IMR-90 (cell line): ENCODE data around the gene PTPRG. TPM values are rescaled to one million over a fixed set of nuclear protein-coding genes. Genes with fewer than 3 reads are reported as not detected.

ENCODE experiments used
- ATAC-seq: fragments of 200-7000 bp; cut with Tn5 transposase; 2 replicates; pipeline ENCODE4 v1.9.1; 2020; ENCODE audit warnings: low read depth, mild to moderate bottlenecking, moderate library complexity
- BruUV-seq: library from RNA; stranded (reverse); fragments of 400-500 nt; replicated peaks from 2 replicates; lab custom pipeline; 2021; lab: Mats Ljungman, UMichigan
- CTCF ChIA-PET: fragments of 300-600 bp; formaldehyde crosslinking; extraction: SDS; loops from one replicate; lab custom pipeline; 2021; ENCODE audit warnings: antibody characterized with exemption; lab: Yijun Ruan, JAX
- POLR2A ChIA-PET: fragments of 300-600 bp; sonication (Branson Sonifier 250); formaldehyde crosslinking; loops from one replicate; lab custom pipeline; 2022; ENCODE audit warnings: antibody characterized with exemption; ENCODE audit not compliant: unreplicated experiment; lab: Charles Lee
- DNase-seq: peaks from one replicate; pipeline ENCODE4 v3.0.0; 2013
- H2AFZ ChIP-seq: replicated peaks from 2 replicates; pipeline ENCODE3; 2013; ENCODE audit warnings: low read length, mild to moderate bottlenecking; ENCODE audit not compliant: poor library complexity
- H2AK5ac ChIP-seq: 2 replicates; pipeline ENCODE4 v1.6.1; 2013; ENCODE audit warnings: low read depth, low read length, inconsistent platforms
- H2AK9ac ChIP-seq: replicated peaks from 2 replicates; pipeline ENCODE3; 2013; ENCODE audit warnings: mild to moderate bottlenecking, low read depth, low read length, moderate library complexity; ENCODE audit not compliant: poor library complexity
- H2BK120ac ChIP-seq: 2 replicates; pipeline ENCODE4 v1.6.1; 2013; ENCODE audit warnings: low read depth, low read length, inconsistent platforms
- H2BK15ac ChIP-seq: 3 replicates; pipeline ENCODE4 v1.6.1; 2013; ENCODE audit warnings: low read depth, low read length, inconsistent platforms
- H2BK20ac ChIP-seq: 2 replicates; pipeline ENCODE4 v1.6.1; 2013; ENCODE audit warnings: low read depth, mild to moderate bottlenecking, inconsistent platforms, low read length, moderate library complexity
- H2BK5ac ChIP-seq: 2 replicates; pipeline ENCODE4 v1.6.1; 2013; ENCODE audit warnings: mild to moderate bottlenecking, low read depth, low read length, inconsistent platforms; ENCODE audit not compliant: poor library complexity, severe bottlenecking
- H3K14ac ChIP-seq: replicated peaks from 2 replicates; pipeline ENCODE4 v1.6.1; 2013; ENCODE audit warnings: low read depth, low read length, inconsistent platforms
- H3K18ac ChIP-seq: 2 replicates; pipeline ENCODE4 v1.6.1; 2013; ENCODE audit warnings: low read depth, low read length, control low read depth
- H3K23ac ChIP-seq: 2 replicates; pipeline ENCODE4 v1.6.1; 2013; ENCODE audit warnings: low read depth, low read length, inconsistent platforms
- H3K27ac ChIP-seq: 2 replicates; pipeline ENCODE4 v1.5.1; 2013; ENCODE audit warnings: mild to moderate bottlenecking, control low read depth, low read length; ENCODE audit not compliant: insufficient read depth
- H3K27me3 ChIP-seq: 2 replicates; pipeline ENCODE4 v1.6.1; 2013; ENCODE audit warnings: low read length; ENCODE audit not compliant: control insufficient read depth, insufficient read depth
- H3K36me3 ChIP-seq: 2 replicates; pipeline ENCODE4 v1.6.1; 2013; ENCODE audit warnings: low read length, mixed read lengths; ENCODE audit not compliant: control insufficient read depth, insufficient read depth
- H3K4ac ChIP-seq: 2 replicates; pipeline ENCODE4 v1.6.1; 2013; ENCODE audit warnings: low read depth, low read length, inconsistent platforms
- H3K4me1 ChIP-seq: 2 replicates; pipeline ENCODE4 v1.6.1; 2013; ENCODE audit warnings: low read length, mixed read lengths; ENCODE audit not compliant: control insufficient read depth, insufficient read depth
- H3K4me2 ChIP-seq: 2 replicates; pipeline ENCODE4 v1.6.1; 2013; ENCODE audit warnings: low read depth, mild to moderate bottlenecking, control low read depth, low read length, moderate library complexity
- H3K4me3 ChIP-seq: 2 replicates; pipeline ENCODE4 v1.5.1; 2013; ENCODE audit warnings: low read depth, mild to moderate bottlenecking, control low read depth, low read length, moderate library complexity; ENCODE audit not compliant: insufficient read depth
- H3K56ac ChIP-seq: 2 replicates; pipeline ENCODE4 v1.6.1; 2013; ENCODE audit warnings: low read length, inconsistent platforms; ENCODE audit not compliant: insufficient read depth; ENCODE audit errors: extremely low read depth
- H3K79me1 ChIP-seq, 2 experiments: 2 replicates each; pipeline ENCODE4 v1.6.1; 2013; ENCODE audit warnings: low read length in 2 of 2, inconsistent platforms in 1 of 2, low read depth in 1 of 2
- H3K9ac ChIP-seq: 2 replicates; pipeline ENCODE4 v1.6.1; 2013; ENCODE audit warnings: low read depth, low read length, control low read depth
- H3K9me1 ChIP-seq: 2 replicates; pipeline ENCODE4 v1.6.1; 2013; ENCODE audit warnings: low read length, inconsistent platforms; ENCODE audit not compliant: insufficient read depth
- H3K9me3 ChIP-seq: 2 replicates; pipeline ENCODE4 v1.6.1; 2013; ENCODE audit warnings: low read length; ENCODE audit not compliant: control insufficient read depth, insufficient read depth
- H4K20me1 ChIP-seq: 2 replicates; pipeline ENCODE4 v1.6.1; 2013; ENCODE audit warnings: low read length, inconsistent platforms; ENCODE audit not compliant: insufficient read depth
- H4K5ac ChIP-seq: 2 replicates; pipeline ENCODE4 v1.6.1; 2013; ENCODE audit warnings: mild to moderate bottlenecking, low read depth, low read length, control low read depth
- H4K8ac ChIP-seq, 2 experiments: 2 replicates each; pipeline ENCODE4 v1.6.1; 2013; ENCODE audit warnings: low read depth in 2 of 2, low read length in 2 of 2, control low read depth in 1 of 2, inconsistent platforms in 1 of 2
- H4K91ac ChIP-seq: 2 replicates; pipeline ENCODE4 v1.6.1; 2013; ENCODE audit warnings: low read depth, low read length, inconsistent platforms; ENCODE audit not compliant: insufficient read depth
- BHLHE40 ChIP-seq: fragments of 150-350 bp; IDR thresholded peaks from 2 replicates; pipeline ENCODE4 v1.6.1; 2016; ENCODE audit warnings: mild to moderate bottlenecking, low read depth, low read length
- CEBPB ChIP-seq: IDR thresholded peaks from 2 replicates; pipeline ENCODE4 v1.6.1; 2012; ENCODE audit warnings: low read depth, low read length, improper control_type of control experiment
- CHD1 ChIP-seq: IDR thresholded peaks from 2 replicates; pipeline ENCODE4 v1.6.1; 2012; ENCODE audit warnings: low read depth, low read length, improper control_type of control experiment
- ELK1 ChIP-seq: fragments of 150-350 bp; IDR thresholded peaks from 2 replicates; pipeline ENCODE4 v1.6.1; 2016; ENCODE audit warnings: low read depth, mild to moderate bottlenecking, low read length, moderate library complexity, borderline replicate concordance
- FOS ChIP-seq: fragments of 150-350 bp; IDR thresholded peaks from 2 replicates; pipeline ENCODE4 v1.6.1; 2016; ENCODE audit warnings: low read depth, low read length
- MAFK ChIP-seq: IDR thresholded peaks from 2 replicates; pipeline ENCODE4 v1.6.1; 2012; ENCODE audit warnings: low read depth, low read length, improper control_type of control experiment
- MAZ ChIP-seq: IDR thresholded peaks from 2 replicates; pipeline ENCODE4 v1.6.1; 2012; ENCODE audit warnings: low read depth, mild to moderate bottlenecking, low read length, improper control_type of control experiment, moderate library complexity, borderline replicate concordance
- MXI1 ChIP-seq: IDR thresholded peaks from 2 replicates; pipeline ENCODE4 v1.6.1; 2012; ENCODE audit warnings: low read depth, mild to moderate bottlenecking, low read length, moderate library complexity, borderline replicate concordance
- NFE2L2 ChIP-seq: fragments of 150-350 bp; IDR thresholded peaks from 2 replicates; pipeline ENCODE4 v1.6.1; 2016; ENCODE audit warnings: low read depth, mild to moderate bottlenecking, low read length
- POLR2A ChIP-seq: IDR thresholded peaks from 2 replicates; pipeline ENCODE4 v1.6.1; 2012; ENCODE audit warnings: mild to moderate bottlenecking, low read depth, low read length
- RAD21 ChIP-seq: IDR thresholded peaks from 2 replicates; pipeline ENCODE4 v1.6.1; 2012; ENCODE audit warnings: low read length, improper control_type of control experiment
- RCOR1 ChIP-seq: IDR thresholded peaks from 2 replicates; pipeline ENCODE4 v1.6.1; 2012; ENCODE audit warnings: mild to moderate bottlenecking, low read length, improper control_type of control experiment; ENCODE audit not compliant: insufficient replicate concordance
- RFX5 ChIP-seq: IDR thresholded peaks from 2 replicates; pipeline ENCODE4 v1.8.0; 2012; ENCODE audit warnings: low read depth, mild to moderate bottlenecking, low read length, moderate library complexity
- SMC3 ChIP-seq: fragments of 150-350 bp; IDR thresholded peaks from 2 replicates; pipeline ENCODE4 v1.6.1; 2016; ENCODE audit warnings: low read depth, mild to moderate bottlenecking, antibody characterized with exemption, low read length, moderate library complexity
- USF2 ChIP-seq: fragments of 150-350 bp; IDR thresholded peaks from 2 replicates; pipeline ENCODE4 v1.6.1; 2017; ENCODE audit warnings: mild to moderate bottlenecking, antibody characterized with exemption, low read length, low read depth
- WGBS, 2 experiments: methylation state at CpG; one replicate each; pipeline versions ENCODE4 v1.1.5 to v1.1.7; 2013; ENCODE audit warnings: missing lambda C conversion rate in 2 of 2; ENCODE audit not compliant: insufficient read length in 1 of 2; ENCODE audit errors: extremely low coverage in 2 of 2; 5-methylcytosine and 5-hydroxymethylcytosine counted together
- dilution Hi-C: fragments of 300-500 bp; cut with HindIII; formaldehyde crosslinking; loops from one replicate; pipeline ENCODE4 v1.14.3; 2018; ENCODE audit warnings: low sequenced_read_pairs; ENCODE audit not compliant: unreplicated experiment
- in situ Hi-C: fragments of 300-500 bp; cut with MboI; formaldehyde crosslinking; loops from 3 replicates; pipeline ENCODE4 v1.14.3; 2019; ENCODE audit warnings: low sequenced_read_pairs, inconsistent platforms, mixed read lengths
- intact Hi-C: fragments of 100-400 bp; cut with micrococcal nuclease; formaldehyde crosslinking; loops from 2 replicates; pipeline ENCODE4 v1.10.0; 2022
- polyA plus RNA-seq, 3 experiments: library from polyadenylated mRNA; depleted of rRNA; stranded (reverse); fragments of >200 nt; gene quantifications; 2 replicates each; pipeline ENCODE4 v1.2.3, GENCODE V29; 2012; ENCODE audit warnings: low replicate concordance in 1 of 3
- total RNA-seq: library from RNA; depleted of rRNA; stranded (reverse); fragments of >200 nt; gene quantifications from 2 replicates; pipeline ENCODE4 v1.2.3, GENCODE V29; 2012
- TF ChIP-seq, protein P1 (sequence below): conservative IDR thresholded peaks from 2 replicates; pipeline ENCODE4 v1.5.1; 2012; ENCODE audit warnings: mild to moderate bottlenecking, low read depth, low read length, improper control_type of control experiment

The PTPRG gene
- total and polyA plus RNA-seq, 2 of the 4 experiments (the other 2 are of a cell fraction) = 7.7 to 31.0 TPM

DNA sequence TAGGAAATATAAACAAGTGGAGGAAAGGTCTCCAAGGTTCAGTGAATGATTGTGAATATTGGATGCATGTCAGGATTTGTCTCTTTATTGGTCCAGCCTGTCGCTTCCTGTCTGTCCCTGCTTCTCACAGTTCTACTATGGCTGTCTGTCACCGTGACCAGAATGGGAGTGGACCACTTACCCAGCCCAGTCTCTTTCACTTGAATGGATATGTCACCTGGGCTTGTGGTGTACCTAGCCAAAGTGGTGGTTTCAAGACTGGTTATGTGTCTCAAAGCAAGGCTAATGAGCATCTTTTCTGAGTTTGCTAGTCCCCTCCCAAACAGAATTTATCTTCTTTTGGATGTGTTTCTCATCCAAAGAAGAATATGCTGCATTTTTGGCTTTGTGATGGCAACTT, 231.7 kb downstream of the PTPRG start:
- peaks cover 3% of the 10 kb centered on the region; the same call in 1 of the 2 replicates for H3K4me1 ChIP-seq
- ChIA-PET CTCF (no interaction called here), POLR2A (no interaction called here)
- no peaks in the 10 kb centered on the region for H3K36me3 ChIP-seq
- H3K9me3 ChIP-seq = no peaks in the 10 kb centered on the region
- no peak overlapping the region for H3K4ac ChIP-seq
- BruUV-seq = no TSS peak
- no peak overlapping the region for H2AK9ac ChIP-seq
- no peak overlapping the region for H2BK120ac ChIP-seq
- H3K4me3 ChIP-seq = no peak overlapping the region
- no peak overlapping the region for H3K56ac ChIP-seq
- H2BK5ac ChIP-seq = no peak overlapping the region
- H3K23ac ChIP-seq = no peak overlapping the region
- H2AK5ac ChIP-seq = no peak overlapping the region
- H2BK20ac ChIP-seq = no peak overlapping the region
- in situ Hi-C loops = no loop called here
- no peak overlapping the region for H2AFZ ChIP-seq
- no peaks in the 10 kb centered on the region for H3K27me3 ChIP-seq
- H3K18ac ChIP-seq = no peak overlapping the region
- no peak for TF ChIP-seq RCOR1
- no peak for TF ChIP-seq NFE2L2
- TF ChIP-seq CHD1 = no peak
- TF ChIP-seq MXI1 = no peak
- TF ChIP-seq USF2 = no peak
- TF ChIP-seq FOS = no peak
- TF ChIP-seq, protein P1, sequence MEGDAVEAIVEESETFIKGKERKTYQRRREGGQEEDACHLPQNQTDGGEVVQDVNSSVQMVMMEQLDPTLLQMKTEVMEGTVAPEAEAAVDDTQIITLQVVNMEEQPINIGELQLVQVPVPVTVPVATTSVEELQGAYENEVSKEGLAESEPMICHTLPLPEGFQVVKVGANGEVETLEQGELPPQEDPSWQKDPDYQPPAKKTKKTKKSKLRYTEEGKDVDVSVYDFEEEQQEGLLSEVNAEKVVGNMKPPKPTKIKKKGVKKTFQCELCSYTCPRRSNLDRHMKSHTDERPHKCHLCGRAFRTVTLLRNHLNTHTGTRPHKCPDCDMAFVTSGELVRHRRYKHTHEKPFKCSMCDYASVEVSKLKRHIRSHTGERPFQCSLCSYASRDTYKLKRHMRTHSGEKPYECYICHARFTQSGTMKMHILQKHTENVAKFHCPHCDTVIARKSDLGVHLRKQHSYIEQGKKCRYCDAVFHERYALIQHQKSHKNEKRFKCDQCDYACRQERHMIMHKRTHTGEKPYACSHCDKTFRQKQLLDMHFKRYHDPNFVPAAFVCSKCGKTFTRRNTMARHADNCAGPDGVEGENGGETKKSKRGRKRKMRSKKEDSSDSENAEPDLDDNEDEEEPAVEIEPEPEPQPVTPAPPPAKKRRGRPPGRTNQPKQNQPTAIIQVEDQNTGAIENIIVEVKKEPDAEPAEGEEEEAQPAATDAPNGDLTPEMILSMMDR = no peak
- TF ChIP-seq POLR2A = no peak
- no peak for TF ChIP-seq MAFK
- TF ChIP-seq BHLHE40 = no peak
- TF ChIP-seq MAZ = no peak
- no peak for TF ChIP-seq CEBPB
- TF ChIP-seq RFX5 = no peak
- no peak for TF ChIP-seq ELK1
- TF ChIP-seq SMC3 = no peak
- TF ChIP-seq RAD21 = no peak
- no peak overlapping the region for H3K27ac ChIP-seq
- no peak overlapping the region for H4K91ac ChIP-seq
- DNase-seq (no peak), ATAC-seq (no peak)
- no peak overlapping the region for H3K4me2 ChIP-seq
- no peak overlapping the region for H4K8ac ChIP-seq
- peaks cover 5% of the 10 kb centered on the region; the same call in 1 of the 2 replicates for H3K9me1 ChIP-seq
- peaks cover 20 to 43% of the 10 kb centered on the region in 2 experiments for H3K79me1 ChIP-seq
- peaks cover 10% of the 10 kb centered on the region; the same call in 1 of the 2 replicates for H4K20me1 ChIP-seq
- dilution Hi-C loops = no loop called here
- intact Hi-C loops = no loop called here
- H4K5ac ChIP-seq = no peak overlapping the region
- H2BK15ac ChIP-seq = no peak overlapping the region
- no CpG with 5 or more reads among the region's 2 CpGs for WGBS, 2 experiments
- no peak overlapping the region for H3K14ac ChIP-seq
- H3K9ac ChIP-seq = no peak overlapping the region
